Thyroid gland (tissue), 4 donors: ENCODE data around the gene LCNL1. TPM values are rescaled to one million over a fixed set of nuclear protein-coding genes. Genes with fewer than 3 reads are reported as not detected.

Experiments used
- DNase-seq, 2 donors: peaks; one replicate each; pipeline ENCODE4 v3.0.0-alpha.2; 2019
- H3K27ac ChIP-seq, 3 donors: fragments of 200-600 bp; sonication (generic); 1 replicate in 2 of 3; 2 replicates in 1 of 3; pipeline ENCODE4 v1.5.1; 2016 to 2019; ENCODE audit warnings: mild to moderate bottlenecking in 1 of 3, moderate library complexity in 1 of 3
- H3K27me3 ChIP-seq: fragments of 200-600 bp; sonication (generic); one replicate; pipeline ENCODE4 v1.5.1; 2019
- H3K36me3 ChIP-seq, 2 donors: fragments of 200-600 bp; sonication (generic); one replicate each; pipeline ENCODE4 v1.5.1; 2016 to 2019
- H3K4me1 ChIP-seq, 2 donors: fragments of 200-600 bp; sonication (generic); one replicate each; pipeline ENCODE4 v1.5.1; 2017 to 2019
- H3K4me3 ChIP-seq, 3 donors: fragments of 200-600 bp; sonication (generic); replicated peaks in 1 of 3; 1 replicate in 2 of 3; 2 replicates in 1 of 3; pipeline ENCODE4 v1.5.1; 2016; ENCODE audit warnings: mild to moderate bottlenecking in 1 of 3
- H3K9me3 ChIP-seq: fragments of 200-600 bp; sonication (generic); one replicate; pipeline ENCODE4 v1.5.1; 2017
- CTCF ChIP-seq, 6 experiments: fragments of 200-600 bp in 3 of 6; fragments of 450-650 bp in 3 of 6; sonication (generic) in 3 of 6; IDR thresholded peaks; one replicate each; pipeline ENCODE4 v1.5.1; 2016 to 2019; ENCODE audit warnings: antibody characterized with exemption in 6 of 6, mild to moderate bottlenecking in 2 of 6, inconsistent platforms in 1 of 6, moderate library complexity in 1 of 6
- POLR2A ChIP-seq, 2 donors: fragments of 450-650 bp; IDR thresholded peaks; one replicate each; pipeline ENCODE4 v1.6.1; 2017; ENCODE audit warnings: antibody characterized with exemption in 2 of 2, mild to moderate bottlenecking in 2 of 2, moderate library complexity in 1 of 2
- WGBS, 2 donors: methylation state at CpG; one replicate each; pipeline ENCODE4 v1.1.5; 2017; 5-methylcytosine and 5-hydroxymethylcytosine counted together
- intact Hi-C: fragments of 100-400 bp; cut with DNase I; formaldehyde crosslinking; loops from one replicate; pipeline ENCODE4 v1.15.1; 2023
- total RNA-seq, 4 donors: library from RNA; depleted of rRNA; stranded (reverse); fragments of >200 nt; gene quantifications; one replicate each; pipeline ENCODE4 v1.2.3, GENCODE V29; 2016

The LCNL1 gene
- total RNA-seq, 4 donors from 2014 or later: 0.54 TPM; not detected in 3

DNA sequence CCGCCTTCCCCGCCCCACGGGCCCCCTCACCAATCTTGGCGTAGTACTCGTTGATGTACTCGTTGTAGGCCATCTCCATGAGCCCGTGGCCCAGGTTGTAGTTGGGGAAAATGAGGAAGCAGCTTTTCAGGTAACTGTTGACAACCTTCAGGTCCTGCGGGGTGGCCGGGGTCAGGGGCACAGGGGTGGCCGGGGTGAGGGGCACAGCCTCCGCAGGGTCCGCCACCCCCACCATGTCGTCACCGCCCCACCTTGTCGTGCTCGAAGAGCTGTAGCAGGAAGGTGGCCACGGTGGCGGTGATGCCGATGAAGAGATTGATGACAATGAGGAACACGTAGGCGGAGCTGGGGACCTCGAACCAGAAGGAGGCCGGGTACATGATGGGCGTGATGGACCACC is 28.4 kb downstream of the LCNL1 start:
- peaks cover 16 to 32% of the 10 kb centered on the region in 2 donors for H3K36me3 ChIP-seq

GRCh38 chr9:137011907-137012675 is 29.3 kb downstream of the LCNL1 start:
- Histone ChIP-seq H3K27ac (no peak overlapping the region), H3K27me3 (no peaks in the 10 kb centered on the region), H3K9me3 (no peaks in the 10 kb centered on the region), H3K36me3 (peaks cover 19 to 41% of the 10 kb centered on the region in 2 donors), H3K4me1 (peaks cover 18 to 26% of the 10 kb centered on the region in 2 donors), H3K4me3 (no peak overlapping the region)
- TF ChIP-seq POLR2A (IDR thresholded peaks at IDR 0.05) (no peak), CTCF (IDR thresholded peaks at IDR 0.05) (no peak)
- DNase-seq: no peak
- intact Hi-C loops: no loop called here
- WGBS, 2 donors: 93 to 98% methylated on average over 16 to 20 of the region's 39 CpGs

More for the DNA sequence above, 28.4 kb downstream of the LCNL1 start:
- Histone ChIP-seq H3K4me1 (peaks cover 27 to 36% of the 10 kb centered on the region in 2 donors), H3K4me3 (no peak overlapping the region), H3K27me3 (no peaks in the 10 kb centered on the region), H3K9me3 (no peaks in the 10 kb centered on the region), H3K27ac (no peak overlapping the region)
- TF ChIP-seq CTCF (IDR thresholded peaks at IDR 0.05) (no peak), POLR2A (IDR thresholded peaks at IDR 0.05) (no peak)
- intact Hi-C loops: no loop called here
- DNase-seq: no peak
- 94 to 95% methylated on average over 15 to 20 of the region's 24 CpGs for WGBS, 2 donors

- DNase-seq: no peak
- H3K9me3 ChIP-seq: no peaks in the 10 kb centered on the region
- H3K4me1 ChIP-seq: peaks cover 10 to 18% of the 10 kb centered on the region in 2 donors
- peaks cover 26 to 48% of the 10 kb centered on the region in 2 donors for H3K36me3 ChIP-seq
- 89 to 95% methylated on average over 38 to 44 of the region's 67 CpGs for WGBS, 2 donors
- intact Hi-C loops: no loop called here
- no peaks in the 10 kb centered on the region for H3K27me3 ChIP-seq
- H3K4me3 ChIP-seq: no peak overlapping the region
- H3K27ac ChIP-seq: no peak overlapping the region
- TF ChIP-seq POLR2A (IDR thresholded peaks at IDR 0.05) (no peak), CTCF (IDR thresholded peaks at IDR 0.05) (no peak)
These were observed 30.1 kb downstream of the LCNL1 start for GRCh38 chr9:137012694-137013570.

DNA sequence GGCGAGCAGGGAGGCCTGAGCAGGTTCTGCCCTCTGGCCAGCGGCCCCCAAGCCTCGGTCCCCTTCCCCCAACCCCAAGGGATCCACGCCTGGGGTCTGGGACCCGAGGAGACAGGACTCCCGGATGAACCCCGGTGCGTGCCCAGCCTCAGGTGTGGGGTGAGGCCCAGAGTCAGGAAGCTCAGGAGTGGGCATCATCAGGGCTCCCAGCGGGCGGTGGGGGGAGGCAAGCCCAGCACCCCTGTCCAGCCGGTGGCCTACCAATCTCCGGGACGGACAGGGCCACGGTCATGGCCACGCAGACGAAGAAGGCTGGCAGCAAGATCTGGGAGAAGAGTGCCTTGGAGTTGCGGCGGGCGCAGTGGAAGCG is 30.8 kb downstream of the LCNL1 start:
- DNase-seq: no peak

More for the DNA sequence above, 30.8 kb downstream of the LCNL1 start:
- H3K4me3 ChIP-seq: no peak overlapping the region
- no peak overlapping the region for H3K27ac ChIP-seq
- no peaks in the 10 kb centered on the region for H3K27me3 ChIP-seq
- peaks cover 3 to 12% of the 10 kb centered on the region in 2 donors for H3K4me1 ChIP-seq
- H3K36me3 ChIP-seq: peaks cover 26 to 49% of the 10 kb centered on the region in 2 donors
- WGBS, 2 donors: 95 to 98% methylated on average over 11 to 16 of the region's 20 CpGs
- TF ChIP-seq POLR2A (IDR thresholded peaks at IDR 0.05): no peak
- no peak for TF ChIP-seq CTCF (IDR thresholded peaks at IDR 0.05)
- H3K9me3 ChIP-seq: no peaks in the 10 kb centered on the region
- intact Hi-C loops: no loop called here
